T-helper 2 cell (primary cell): ENCODE data around the gene MMEL1.
A peak's percentile ranks its signal among the peaks of the same experiment; 100 is the strongest.
"Not testable (repeated sequence)": the region's sequence is repeated elsewhere in the genome, so short reads cannot be mapped to it uniquely, and the experiment has no call there.

Source experiments
- DNase-seq, 5 experiments: peaks; one replicate each; pipeline versions ENCODE4 v3.0.0 to v3.0.0-alpha.2; 2012 to 2022

The MMEL1 gene

GRCh38 chr1:2555634-2556276, 77.1 kb downstream of the MMEL1 start:
- DNase-seq = peak; percentile 49 to 93 (median 65)

DNA sequence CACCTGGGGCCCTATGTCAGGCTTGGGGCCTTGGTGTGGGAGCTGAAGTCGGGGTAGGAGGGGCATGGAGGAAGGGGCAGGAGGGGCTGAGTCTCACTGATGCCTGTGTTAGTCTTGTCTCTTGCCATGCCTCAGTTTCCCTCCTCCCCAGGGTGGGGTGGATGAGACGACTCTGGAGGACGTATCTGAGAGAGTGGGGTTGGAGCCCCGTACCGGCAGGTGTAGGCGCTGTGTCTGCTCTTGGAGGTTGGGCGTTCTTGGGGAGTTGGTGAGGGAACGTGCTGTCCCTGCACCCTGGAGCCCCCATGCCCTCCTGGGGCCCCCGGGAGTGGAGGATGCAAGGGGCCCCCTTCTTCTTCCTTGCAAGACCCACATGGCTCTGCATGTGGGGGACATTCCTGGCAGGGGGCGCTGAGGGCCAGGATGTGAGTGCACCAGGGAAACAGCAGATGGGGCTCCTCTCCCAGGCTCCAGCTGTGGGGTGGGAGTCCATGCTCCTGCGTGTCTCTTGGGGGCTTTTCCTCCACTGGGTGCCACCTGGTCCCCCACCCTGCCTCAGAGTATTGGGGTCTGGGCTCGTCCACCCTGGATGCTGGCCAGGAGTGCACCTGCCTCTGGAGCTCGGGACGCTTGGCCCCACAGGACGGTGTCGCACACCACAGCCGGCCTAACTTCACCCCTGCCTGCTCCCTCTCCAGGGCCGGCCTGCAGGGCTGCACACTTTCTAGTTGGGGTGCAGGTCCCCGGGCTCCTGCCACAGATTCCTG, 78.0 kb downstream of the MMEL1 start:
- peak in 2 of 5 experiments; percentile 30 to 71 for DNase-seq

- DNase-seq = no peak
Measured at GRCh38 chr1:2553871-2554620, 78.8 kb downstream of the MMEL1 start.

DNA sequence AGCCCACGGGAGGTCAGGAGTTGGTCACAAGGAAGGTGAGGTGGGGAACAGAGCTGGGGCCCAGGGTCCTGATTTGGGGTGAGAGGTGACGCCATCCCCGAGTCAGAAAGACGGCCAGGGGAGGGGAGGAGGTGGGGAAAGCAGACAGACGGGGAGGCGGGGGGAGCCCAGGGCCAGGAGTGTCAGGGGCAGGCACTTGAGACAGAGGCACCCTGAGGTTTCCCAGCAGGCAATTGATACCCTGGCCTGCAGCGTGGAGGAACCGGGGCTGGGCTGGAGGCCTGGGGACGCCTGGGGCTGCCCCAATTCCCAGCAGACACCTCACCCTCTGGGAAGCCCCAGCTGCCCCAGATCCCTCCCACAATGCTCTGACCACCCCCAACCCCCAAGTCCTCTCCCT, 79.7 kb downstream of the MMEL1 start:
- DNase-seq = not testable (repeated sequence)

DNA sequence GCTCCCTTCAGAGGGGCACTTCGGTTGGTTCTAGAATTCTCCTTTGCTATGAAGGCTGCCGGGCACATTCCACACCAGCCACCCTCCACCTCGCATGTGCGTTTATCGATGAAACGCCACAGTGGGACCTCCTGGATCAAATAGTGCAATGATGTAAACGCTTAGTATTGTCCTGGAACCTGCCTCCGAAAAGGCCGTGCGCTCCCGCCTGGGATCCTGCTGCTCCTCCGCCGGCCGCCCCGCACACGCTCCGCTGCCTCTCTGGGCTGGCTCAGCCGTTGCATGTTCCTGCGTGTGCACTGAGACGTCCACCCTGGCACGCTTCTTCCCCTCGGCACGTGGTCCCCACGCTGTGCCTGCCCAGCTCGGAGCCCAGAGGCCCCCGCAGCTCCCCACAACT, 80.6 kb downstream of the MMEL1 start:
- no peak for DNase-seq

DNA sequence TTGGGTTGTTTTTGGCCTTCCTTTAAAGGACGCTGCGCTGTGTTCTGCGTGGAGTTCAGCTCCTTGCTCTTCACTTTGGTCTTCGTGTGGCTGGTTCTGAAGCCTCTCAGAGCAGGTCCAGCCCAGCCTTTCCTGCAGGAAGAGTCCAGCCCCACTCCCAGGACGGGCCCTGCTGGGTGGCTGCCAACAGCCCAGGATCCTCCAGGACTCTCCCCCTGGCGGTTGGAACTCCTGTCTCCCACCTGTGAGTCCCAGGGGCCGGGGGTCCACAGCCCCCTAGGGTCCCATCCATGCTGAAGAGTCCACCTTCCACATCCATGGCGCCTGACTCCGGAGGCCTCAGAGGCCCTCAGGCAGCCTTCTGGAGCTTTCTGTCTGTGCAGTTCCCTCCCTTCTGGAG, 81.3 kb downstream of the MMEL1 start:
- DNase-seq = not testable (repeated sequence)

DNA sequence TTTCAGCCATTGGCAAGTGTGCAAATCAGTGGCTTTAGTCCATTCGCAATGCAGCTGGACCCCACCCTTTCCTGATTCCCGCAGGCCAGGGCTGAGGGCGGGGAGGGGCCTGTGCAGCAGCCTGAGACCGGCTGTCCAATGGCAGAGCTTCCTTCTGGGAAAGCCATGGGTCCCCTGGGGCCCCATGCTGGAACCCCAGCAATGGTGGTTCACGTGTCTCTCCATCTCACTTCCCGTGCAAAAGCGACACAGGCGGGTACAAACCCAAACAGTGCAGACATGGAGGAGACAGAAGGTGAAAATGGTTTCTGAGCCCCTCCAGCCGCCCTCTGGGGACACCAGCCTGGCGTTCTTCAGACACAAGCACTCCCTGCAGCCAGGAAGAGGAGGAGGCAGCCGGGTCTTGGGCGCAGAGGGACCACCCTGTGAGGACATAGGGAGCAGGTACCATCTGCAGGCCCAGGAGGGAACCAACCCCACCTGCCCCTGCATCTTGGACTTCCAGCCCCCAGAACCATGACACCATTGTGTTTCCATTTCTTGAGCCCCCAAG, 82.4 kb downstream of the MMEL1 start:
- not testable (repeated sequence) for DNase-seq

GRCh38 chr1:2549367-2550029, 83.3 kb downstream of the MMEL1 start:
- DNase-seq = not testable (repeated sequence)

- peak; percentile 53 to 90 (median 73) for DNase-seq
Measured at GRCh38 chr1:2548068-2548589, 84.7 kb downstream of the MMEL1 start.

- peak in 3 of 5 experiments; percentile 29 to 82 (median 46) for DNase-seq
Measured at GRCh38 chr1:2547210-2548067, 85.4 kb downstream of the MMEL1 start.

DNA sequence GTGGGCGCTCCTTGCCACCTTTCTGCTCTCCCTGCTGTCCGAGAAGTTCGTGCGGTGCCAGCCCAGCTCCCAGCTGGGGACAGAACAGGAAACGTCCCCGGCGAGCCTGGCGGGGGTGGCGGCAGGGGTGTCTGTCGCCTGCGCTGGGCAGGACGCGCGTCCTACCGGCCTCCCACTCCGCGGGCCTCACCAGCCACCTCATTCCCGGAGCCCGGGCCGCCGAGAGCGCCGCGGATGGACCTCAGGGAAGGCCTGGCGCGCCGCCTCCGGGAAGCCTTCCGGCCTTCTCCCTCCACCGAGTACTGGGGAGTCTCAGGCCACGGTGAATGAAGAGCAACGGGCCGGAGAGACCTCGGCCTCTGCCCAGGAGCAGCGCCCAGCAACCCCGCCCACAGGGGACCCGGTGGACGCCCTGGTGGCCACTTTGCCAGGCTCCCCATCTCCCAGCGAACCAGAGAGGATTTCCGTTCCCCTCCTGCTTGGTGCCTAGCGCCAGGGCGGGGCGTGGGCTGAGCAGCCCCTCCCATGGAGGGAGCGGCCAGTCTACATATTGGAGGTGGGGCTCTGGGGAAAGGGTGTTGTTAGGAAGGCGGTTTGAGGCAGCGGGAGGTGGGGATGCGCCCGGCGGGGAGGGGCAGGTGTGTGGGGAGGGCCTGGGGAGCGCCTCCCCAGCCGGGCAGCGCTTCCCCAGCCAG, 86.2 kb downstream of the MMEL1 start:
- peak; percentile 60 to 97 (median 84) for DNase-seq

DNA sequence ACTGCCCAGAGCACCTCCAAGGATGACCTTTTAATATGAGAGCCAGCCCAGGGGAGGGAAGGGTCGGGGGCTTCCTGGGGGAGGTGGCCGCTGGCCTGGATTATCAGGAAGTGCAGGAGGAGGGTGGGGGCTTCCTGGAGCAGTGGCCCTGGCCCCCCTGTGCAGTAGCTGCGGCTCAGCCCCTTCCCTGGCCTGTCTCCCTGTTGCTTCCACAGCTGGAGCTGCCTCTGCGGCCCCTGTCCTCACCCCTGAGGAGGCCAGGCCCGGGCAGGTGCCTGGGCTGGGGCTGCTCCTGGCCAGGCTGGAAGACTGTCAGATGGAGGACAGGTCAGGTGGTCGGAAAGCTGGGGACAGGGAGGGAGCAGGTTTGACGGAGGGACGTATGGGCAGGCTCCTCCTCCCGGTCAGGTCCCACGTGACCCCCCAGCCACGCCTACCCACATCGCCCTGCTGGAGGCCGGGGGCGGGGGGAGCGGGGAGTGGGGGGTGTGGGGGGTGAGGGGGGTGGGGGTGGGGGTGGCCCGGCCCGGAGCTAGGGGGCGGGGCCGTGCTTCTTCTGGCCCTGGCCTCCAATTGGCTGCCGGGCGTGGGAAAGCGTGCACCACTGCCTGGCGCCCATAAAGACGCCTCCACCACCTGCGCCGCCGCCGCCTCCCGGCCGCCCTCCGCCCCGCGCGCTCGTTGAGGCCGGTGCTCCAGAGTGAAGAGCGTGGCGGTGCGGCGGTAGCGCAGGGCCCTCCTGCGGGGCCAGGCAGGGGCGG, 86.9 kb downstream of the MMEL1 start:
- DNase-seq = peak; percentile 67 to 97 (median 86)

DNA sequence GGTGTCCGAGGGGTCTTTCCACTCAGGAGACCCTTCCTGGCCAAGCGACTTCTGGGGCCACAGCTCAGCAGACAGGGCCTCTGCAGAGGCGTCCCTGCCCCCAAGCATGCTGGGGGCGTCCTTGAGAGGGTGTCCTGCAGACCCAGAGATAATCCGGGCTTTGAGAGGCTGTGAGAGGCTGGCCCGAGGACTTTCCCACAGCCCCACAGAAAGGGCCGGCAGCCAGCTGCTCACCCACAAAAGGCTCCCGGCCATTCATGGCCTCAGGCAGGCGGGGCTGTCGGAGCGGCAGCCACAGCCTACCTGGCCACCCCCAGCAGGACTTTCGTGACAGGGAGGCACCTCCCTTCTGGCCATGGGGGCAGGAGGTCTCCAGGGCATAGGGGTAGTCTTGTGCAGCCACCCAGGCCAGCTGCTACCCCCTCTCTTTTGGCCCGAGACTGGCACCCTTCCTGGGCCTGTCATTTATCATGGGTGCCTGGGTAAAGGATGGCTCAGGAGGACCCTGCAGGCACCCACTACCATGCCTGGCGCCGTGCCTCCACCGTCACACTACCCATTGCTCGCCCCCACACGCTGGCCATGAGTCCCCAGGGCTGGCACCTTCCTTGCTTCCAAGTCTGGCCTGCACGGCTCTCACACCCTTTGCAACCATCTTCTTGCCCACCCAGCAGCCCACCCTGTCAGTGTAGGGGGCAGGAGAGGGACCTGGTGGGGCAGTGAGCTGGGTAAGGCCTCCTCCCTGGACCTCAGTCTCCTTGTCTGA, 87.8 kb downstream of the MMEL1 start:
- no peak for DNase-seq

- DNase-seq = no peak
Measured at GRCh38 chr1:2544093-2544874, 88.5 kb downstream of the MMEL1 start.

DNA sequence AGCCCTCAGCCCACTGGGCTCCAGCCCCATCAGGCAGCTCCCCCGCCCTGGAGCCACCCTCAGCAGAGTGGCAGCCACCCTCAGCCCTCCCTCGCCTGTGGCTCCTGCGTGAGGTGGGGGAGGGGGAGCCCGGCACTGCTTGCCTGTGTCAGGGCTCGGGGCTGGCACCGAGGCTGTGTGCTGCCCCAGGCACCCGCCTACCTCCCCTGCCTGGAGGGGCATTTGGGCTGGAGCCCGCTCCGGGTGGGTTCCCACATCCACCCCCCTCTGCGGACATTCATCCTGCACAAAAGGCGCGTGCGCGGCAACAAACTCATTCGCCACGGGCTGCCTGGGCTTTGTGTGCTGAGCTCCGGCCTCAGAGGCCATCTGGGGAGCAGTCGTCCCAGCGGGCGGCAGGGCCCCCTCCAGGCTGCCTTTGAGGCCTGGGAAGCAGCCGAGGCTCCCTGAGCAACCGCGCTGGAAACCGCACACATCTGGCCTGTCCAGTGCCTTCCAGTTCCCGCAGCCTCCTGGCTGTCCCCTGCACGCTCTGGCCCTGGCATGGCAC, 89.2 kb downstream of the MMEL1 start:
- DNase-seq = peak in 1 of 5 experiments; percentile 59

- no peak for DNase-seq
Measured at GRCh38 chr1:2542246-2542915, 90.4 kb downstream of the MMEL1 start.

DNA sequence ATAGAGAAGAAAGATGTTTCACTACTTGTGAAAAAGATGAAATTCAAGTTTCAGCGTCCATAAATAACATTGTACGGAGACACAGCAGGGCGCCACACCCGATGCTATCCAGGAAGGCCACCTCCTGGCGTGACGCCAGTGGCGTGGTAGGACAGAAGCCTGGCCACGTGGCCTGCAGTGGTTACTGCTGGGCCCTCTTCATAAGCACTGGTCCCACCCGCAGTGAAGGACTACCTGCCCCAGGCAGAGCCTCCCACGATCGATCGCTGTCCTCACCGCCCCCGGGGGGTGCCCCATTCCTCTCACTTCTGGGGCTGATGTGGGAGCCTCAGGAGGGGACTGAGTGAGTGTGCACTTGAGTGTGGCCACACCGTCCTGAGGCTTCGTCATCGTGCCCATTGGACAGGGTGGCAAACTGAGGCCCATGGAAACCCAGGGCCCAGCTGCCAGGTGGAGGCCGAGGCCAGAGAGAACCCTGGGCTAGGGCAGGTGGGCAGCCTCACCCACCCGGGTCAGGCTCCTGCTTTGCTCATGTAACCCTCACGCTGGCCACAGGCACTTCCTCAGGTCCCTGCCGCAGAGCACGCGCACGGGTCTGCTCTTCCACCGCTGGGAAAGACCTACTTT, 91.1 kb downstream of the MMEL1 start:
- no peak for DNase-seq
